Suprapubic skin (tissue), 4 donors: Measurements from ENCODE around the gene SPDYE1.

Source experiments
- CTCF ChIP-seq, 2 donors: fragments of 200-600 bp in 1 of 2; fragments of 450-650 bp in 1 of 2; sonication (generic) in 1 of 2; IDR thresholded peaks; one replicate each; pipeline ENCODE4 v1.5.1; 2016 to 2019; ENCODE audit warnings: antibody characterized with exemption in 2 of 2, mild to moderate bottlenecking in 1 of 2, moderate library complexity in 1 of 2
- EP300 ChIP-seq: sonication (generic); formaldehyde crosslinking; IDR thresholded peaks from one replicate; pipeline ENCODE4 v1.6.1; 2017; ENCODE audit warnings: antibody characterized with exemption
- POLR2A ChIP-seq, 2 donors: fragments of 450-650 bp; IDR thresholded peaks; one replicate each; pipeline ENCODE4 v1.6.1; 2017; ENCODE audit warnings: antibody characterized with exemption in 2 of 2, mild to moderate bottlenecking in 2 of 2, moderate library complexity in 2 of 2
- POLR2AphosphoS5 ChIP-seq, 3 donors: sonication (generic); formaldehyde crosslinking; IDR thresholded peaks; one replicate each; pipeline ENCODE4 v1.6.1; 2017; ENCODE audit warnings: antibody characterized with exemption in 3 of 3

- no peak for TF ChIP-seq CTCF (IDR thresholded peaks at IDR 0.05)
- TF ChIP-seq POLR2AphosphoS5 (IDR thresholded peaks at IDR 0.05) = no peak
- no peak for TF ChIP-seq POLR2A (IDR thresholded peaks at IDR 0.05)
- TF ChIP-seq EP300 = no peak
Observed at GRCh38 chr7:44046321-44047061, 48.8 kb downstream of the SPDYE1 start.
